Measurements from ENCODE around the gene FAF2.

FAF2 gene

GRCh38 chr5:176491901-176492300 is 43.7 kb downstream of the FAF2 start:
- H4K20me1 ChIP-seq (ENCODE audit: insufficient read depth, low read length): no peaks in the 10 kb centered on the region
- H3K27me3 ChIP-seq (ENCODE audit: insufficient read depth, low read length): no peaks in the 10 kb centered on the region
- peaks cover 92% of the 10 kb centered on the region for H3K36me3 ChIP-seq (ENCODE audit: insufficient read depth, low read length)
- H3K9me2 ChIP-seq (ENCODE audit: low read depth, low read length): no peaks in the 10 kb centered on the region
- no peak overlapping the region for H3K4me2 ChIP-seq (ENCODE audit: low read length)
- H3K9me3 ChIP-seq (ENCODE audit: low read length): no peaks in the 10 kb centered on the region
- no peak overlapping the region for H2AFZ ChIP-seq (ENCODE audit: low read length)
- H3K4me1 ChIP-seq (ENCODE audit: insufficient read depth, low read length, severe bottlenecking): no peaks in the 10 kb centered on the region
- no peak overlapping the region for H3K9ac ChIP-seq (ENCODE audit: low read length)
- H3F3A ChIP-seq (ENCODE audit: insufficient read depth, low read length): no peaks in the 10 kb centered on the region
- H3K4me3 ChIP-seq (ENCODE audit: low read depth, low read length, poor library complexity, severe bottlenecking): no peak overlapping the region
- no peaks in the 10 kb centered on the region for H3K79me2 ChIP-seq (ENCODE audit: insufficient read depth, low read length)
- no peak for TF ChIP-seq CTCF (IDR thresholded peaks at IDR 0.05; ENCODE audit: low read length)
- TF ChIP-seq EZH2 (IDR thresholded peaks at IDR 0.05; ENCODE audit: borderline replicate concordance, low read length): no peak
- no peak overlapping the region for H3K27ac ChIP-seq (ENCODE audit: low read depth, low read length, poor library complexity, severe bottlenecking)

DNA sequence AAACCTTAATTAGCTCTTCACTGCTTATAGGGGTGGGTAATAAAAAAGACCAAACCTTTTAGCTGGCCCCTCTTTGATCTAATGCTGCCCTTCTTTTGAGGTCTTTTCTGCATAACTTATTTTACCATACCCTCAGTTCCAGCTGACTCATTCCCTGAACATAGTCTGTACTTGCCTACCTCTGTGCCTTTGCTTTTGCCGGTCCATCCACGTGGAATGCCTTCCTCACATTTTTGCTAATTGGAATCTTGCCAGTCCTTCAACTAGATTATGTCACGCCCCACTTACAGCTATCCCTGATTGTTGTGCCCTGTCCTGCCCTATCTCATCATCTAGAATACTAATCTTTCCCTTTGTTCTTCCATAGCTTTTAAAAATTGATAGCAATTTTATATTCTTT is 44.2 kb downstream of the FAF2 start:
- Histone ChIP-seq H3K9me2 (ENCODE audit: low read depth, low read length) (no peaks in the 10 kb centered on the region), H3K4me1 (ENCODE audit: insufficient read depth, low read length, severe bottlenecking) (no peaks in the 10 kb centered on the region), H3K4me3 (ENCODE audit: low read depth, low read length, poor library complexity, severe bottlenecking) (no peak overlapping the region), H2AFZ (ENCODE audit: low read length) (no peak overlapping the region), H3K79me2 (ENCODE audit: insufficient read depth, low read length) (no peaks in the 10 kb centered on the region), H3K4me2 (ENCODE audit: low read length) (no peak overlapping the region), H3K36me3 (ENCODE audit: insufficient read depth, low read length) (peaks cover 92% of the 10 kb centered on the region), H3K9ac (ENCODE audit: low read length) (no peak overlapping the region), H3K27me3 (ENCODE audit: insufficient read depth, low read length) (no peaks in the 10 kb centered on the region), H3K27ac (ENCODE audit: low read depth, low read length, poor library complexity, severe bottlenecking) (no peak overlapping the region), H3K9me3 (ENCODE audit: low read length) (no peaks in the 10 kb centered on the region), H3F3A (ENCODE audit: insufficient read depth, low read length) (no peaks in the 10 kb centered on the region), H4K20me1 (ENCODE audit: insufficient read depth, low read length) (no peaks in the 10 kb centered on the region)
- TF ChIP-seq CTCF (IDR thresholded peaks at IDR 0.05; ENCODE audit: low read length) (no peak), EZH2 (IDR thresholded peaks at IDR 0.05; ENCODE audit: borderline replicate concordance, low read length) (no peak)

DNA sequence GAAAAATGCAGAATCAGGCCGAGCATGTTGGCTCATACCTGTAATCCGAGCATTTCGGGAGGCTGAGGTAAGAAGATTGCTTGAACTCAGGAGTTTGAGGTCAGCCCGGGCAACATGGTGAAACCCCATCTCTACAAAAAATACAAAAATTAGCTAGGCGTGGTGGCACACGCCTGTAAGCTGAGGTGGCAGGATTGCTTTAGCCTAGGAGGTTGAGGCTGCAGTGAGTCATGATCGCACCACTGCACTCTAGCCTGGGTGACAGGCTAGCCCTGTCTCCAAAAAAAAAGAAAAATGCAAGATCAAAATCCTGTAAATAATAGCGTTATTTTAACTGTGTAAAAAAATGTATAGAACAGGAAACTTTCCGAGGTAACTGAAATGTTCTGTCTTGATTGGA is 49.7 kb downstream of the FAF2 start:
- Histone ChIP-seq H3K79me2 (ENCODE audit: insufficient read depth, low read length) (no peaks in the 10 kb centered on the region), H3K4me3 (ENCODE audit: low read depth, low read length, poor library complexity, severe bottlenecking) (no peak overlapping the region), H3K36me3 (ENCODE audit: insufficient read depth, low read length) (peaks cover 96% of the 10 kb centered on the region), H3K27ac (ENCODE audit: low read depth, low read length, poor library complexity, severe bottlenecking) (no peak overlapping the region), H3K4me1 (ENCODE audit: insufficient read depth, low read length, severe bottlenecking) (no peaks in the 10 kb centered on the region), H4K20me1 (ENCODE audit: insufficient read depth, low read length) (no peaks in the 10 kb centered on the region), H3K4me2 (ENCODE audit: low read length) (no peak overlapping the region), H3K9me3 (ENCODE audit: low read length) (no peaks in the 10 kb centered on the region), H3K9me2 (ENCODE audit: low read depth, low read length) (no peaks in the 10 kb centered on the region), H3F3A (ENCODE audit: insufficient read depth, low read length) (no peaks in the 10 kb centered on the region), H2AFZ (ENCODE audit: low read length) (no peak overlapping the region), H3K9ac (ENCODE audit: low read length) (no peak overlapping the region), H3K27me3 (ENCODE audit: insufficient read depth, low read length) (no peaks in the 10 kb centered on the region)
- TF ChIP-seq EZH2 (IDR thresholded peaks at IDR 0.05; ENCODE audit: borderline replicate concordance, low read length): no peak
- no peak for TF ChIP-seq CTCF (IDR thresholded peaks at IDR 0.05; ENCODE audit: low read length)

All from OCI-LY1 (cell line).